Measurements from ENCODE around the gene MYO1E. TPM values are rescaled to one million over a fixed set of nuclear protein-coding genes. Genes with fewer than 3 reads are reported as not detected.

The MYO1E gene
- total and polyA plus RNA-seq, 7 donors: 20.6 to 92.2 (median 32.1) TPM

DNA sequence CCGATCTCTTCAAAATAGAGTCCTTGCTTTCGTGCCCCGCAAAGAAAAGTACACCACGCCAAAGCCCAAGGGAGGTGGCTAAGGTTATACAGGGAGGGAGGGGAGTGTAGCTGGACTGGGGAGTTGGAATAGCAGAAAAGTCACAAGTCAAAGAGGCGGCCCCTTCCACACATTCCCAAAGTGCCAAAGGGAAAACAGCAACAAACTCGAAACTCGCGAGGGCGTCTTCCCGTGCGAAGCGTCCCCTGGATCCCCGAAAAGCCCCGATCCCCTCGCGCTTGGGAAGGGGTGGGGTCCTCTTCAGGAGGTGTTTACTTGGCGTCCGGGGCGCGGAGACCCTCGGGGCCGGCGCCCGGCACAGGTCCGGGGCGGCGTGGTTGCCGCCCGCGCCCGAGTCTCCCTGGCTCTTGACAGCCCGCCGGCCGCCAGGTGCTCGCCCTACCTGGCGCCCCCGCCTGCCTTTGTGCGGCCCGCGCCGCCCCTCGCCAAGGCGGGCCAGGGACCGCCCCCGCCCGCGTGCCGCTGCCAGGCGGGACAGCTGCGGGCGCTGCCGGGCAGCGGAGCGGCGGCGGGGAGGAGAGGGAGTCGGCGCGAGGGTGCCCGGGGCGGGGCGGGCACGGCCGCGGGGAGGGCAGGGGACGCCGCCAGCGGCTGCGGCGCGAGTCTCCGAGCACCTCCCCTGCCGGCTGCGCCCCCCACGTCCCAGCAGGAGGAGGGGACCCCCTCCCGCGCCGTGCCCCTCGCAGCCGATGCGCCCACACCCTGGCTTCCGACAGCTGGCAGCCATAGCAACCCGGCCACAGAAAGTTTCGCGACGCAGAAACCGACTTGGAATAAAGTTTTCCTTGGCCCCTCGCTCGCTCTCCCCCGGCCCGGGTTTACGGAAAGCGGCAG, 966 bp downstream of the MYO1E start:
- Histone ChIP-seq H3K36me3 (no peaks in the 10 kb centered on the region), H3K4me1 (peaks cover 0 to 24% (median 13%) of the 10 kb centered on the region in 4 donors), H3K4me3 (peak overlapping the region; percentile 66 to 94 (median 87)), H3K27me3 (no peaks in the 10 kb centered on the region), H3K9me3 (no peaks in the 10 kb centered on the region), H3K27ac (peak overlapping the region; percentile 94 to 98 (median 97))
- no peak for TF ChIP-seq EP300 (IDR thresholded peaks at IDR 0.05)
- TF ChIP-seq, protein P1, sequence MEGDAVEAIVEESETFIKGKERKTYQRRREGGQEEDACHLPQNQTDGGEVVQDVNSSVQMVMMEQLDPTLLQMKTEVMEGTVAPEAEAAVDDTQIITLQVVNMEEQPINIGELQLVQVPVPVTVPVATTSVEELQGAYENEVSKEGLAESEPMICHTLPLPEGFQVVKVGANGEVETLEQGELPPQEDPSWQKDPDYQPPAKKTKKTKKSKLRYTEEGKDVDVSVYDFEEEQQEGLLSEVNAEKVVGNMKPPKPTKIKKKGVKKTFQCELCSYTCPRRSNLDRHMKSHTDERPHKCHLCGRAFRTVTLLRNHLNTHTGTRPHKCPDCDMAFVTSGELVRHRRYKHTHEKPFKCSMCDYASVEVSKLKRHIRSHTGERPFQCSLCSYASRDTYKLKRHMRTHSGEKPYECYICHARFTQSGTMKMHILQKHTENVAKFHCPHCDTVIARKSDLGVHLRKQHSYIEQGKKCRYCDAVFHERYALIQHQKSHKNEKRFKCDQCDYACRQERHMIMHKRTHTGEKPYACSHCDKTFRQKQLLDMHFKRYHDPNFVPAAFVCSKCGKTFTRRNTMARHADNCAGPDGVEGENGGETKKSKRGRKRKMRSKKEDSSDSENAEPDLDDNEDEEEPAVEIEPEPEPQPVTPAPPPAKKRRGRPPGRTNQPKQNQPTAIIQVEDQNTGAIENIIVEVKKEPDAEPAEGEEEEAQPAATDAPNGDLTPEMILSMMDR (IDR thresholded peaks at IDR 0.05): no peak
- no peak for TF ChIP-seq POLR2AphosphoS5 (IDR thresholded peaks at IDR 0.05)
- TF ChIP-seq POLR2A (IDR thresholded peaks at IDR 0.05): no peak
- 1 to 2% methylated on average over 93 of the region's 93 CpGs for WGBS, 2 donors
- peak; percentile 67 for DNase-seq
- intact Hi-C loops (cut with DNase I): loop anchor here (10.0 kb wide), 1 partner anchor 597 kb away; the partner anchor contains the start of gene MINDY2

DNA sequence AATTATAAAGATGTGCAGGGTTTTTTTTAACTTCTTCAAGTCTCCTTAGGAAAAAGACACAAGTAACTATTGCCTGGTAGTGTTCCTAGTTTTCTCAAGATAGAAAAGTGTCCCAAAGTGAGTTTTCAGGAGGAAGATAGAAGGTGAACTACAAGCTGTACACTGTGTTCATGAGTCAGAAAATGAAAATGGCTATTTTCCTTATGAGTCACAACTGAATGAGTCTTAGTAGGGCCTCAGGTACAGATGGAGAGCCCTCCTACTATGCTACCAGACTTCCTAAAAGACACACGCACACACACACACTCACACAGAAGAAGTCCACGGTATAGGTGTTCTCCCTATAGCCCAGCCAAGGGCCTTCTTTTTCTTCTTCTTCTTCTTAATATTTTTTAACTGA, 3.1 kb downstream of the MYO1E start:
- no peak for DNase-seq
- H3K27me3 ChIP-seq: no peaks in the 10 kb centered on the region
- no peak overlapping the region for H3K27ac ChIP-seq
- TF ChIP-seq EP300 (IDR thresholded peaks at IDR 0.05): no peak
- TF ChIP-seq POLR2AphosphoS5 (IDR thresholded peaks at IDR 0.05): no peak
- no peak for TF ChIP-seq POLR2A (IDR thresholded peaks at IDR 0.05)
- TF ChIP-seq, protein P1 (IDR thresholded peaks at IDR 0.05): no peak
- no peaks in the 10 kb centered on the region for H3K9me3 ChIP-seq
- no peaks in the 10 kb centered on the region for H3K36me3 ChIP-seq
- intact Hi-C loops (cut with DNase I): no loop called here
- H3K4me1 ChIP-seq: peaks cover 0 to 24% (median 10%) of the 10 kb centered on the region in 4 donors
- no peak overlapping the region for H3K4me3 ChIP-seq
- WGBS, 2 donors: 91 to 93% methylated on average over 2 of the region's 2 CpGs

DNA sequence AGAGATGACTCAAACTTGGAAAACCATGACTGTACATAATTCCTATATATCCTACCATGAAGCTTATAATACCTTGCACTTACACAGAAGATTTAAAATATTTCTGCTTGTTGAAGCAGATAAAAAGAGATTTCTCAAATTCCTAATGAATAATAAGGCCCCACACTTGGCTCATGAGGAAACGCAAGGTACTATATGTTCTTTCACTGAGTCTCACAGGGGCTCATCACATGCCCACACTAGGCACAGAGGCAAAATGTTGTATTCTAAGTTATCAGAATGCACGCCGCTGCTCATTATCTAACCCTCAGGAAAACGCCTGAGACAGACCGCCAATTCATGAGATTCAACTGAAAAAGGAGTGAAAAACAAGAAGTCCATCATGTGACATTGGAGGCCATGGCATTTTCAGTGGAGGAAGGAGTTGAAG, 5.6 kb downstream of the MYO1E start:
- Histone ChIP-seq H3K4me3 (no peak overlapping the region), H3K27ac (no peak overlapping the region), H3K9me3 (no peaks in the 10 kb centered on the region), H3K4me1 (peaks cover 0 to 18% (median 10%) of the 10 kb centered on the region in 4 donors), H3K27me3 (no peaks in the 10 kb centered on the region), H3K36me3 (no peaks in the 10 kb centered on the region)
- WGBS, 2 donors: 78 to 89% methylated on average over 5 of the region's 5 CpGs
- DNase-seq: no peak
- TF ChIP-seq EP300 (IDR thresholded peaks at IDR 0.05): no peak
- no peak for TF ChIP-seq POLR2A (IDR thresholded peaks at IDR 0.05)
- TF ChIP-seq POLR2AphosphoS5 (IDR thresholded peaks at IDR 0.05): no peak
- TF ChIP-seq, protein P1 (IDR thresholded peaks at IDR 0.05): no peak
- intact Hi-C loops (cut with DNase I): no loop called here

DNA sequence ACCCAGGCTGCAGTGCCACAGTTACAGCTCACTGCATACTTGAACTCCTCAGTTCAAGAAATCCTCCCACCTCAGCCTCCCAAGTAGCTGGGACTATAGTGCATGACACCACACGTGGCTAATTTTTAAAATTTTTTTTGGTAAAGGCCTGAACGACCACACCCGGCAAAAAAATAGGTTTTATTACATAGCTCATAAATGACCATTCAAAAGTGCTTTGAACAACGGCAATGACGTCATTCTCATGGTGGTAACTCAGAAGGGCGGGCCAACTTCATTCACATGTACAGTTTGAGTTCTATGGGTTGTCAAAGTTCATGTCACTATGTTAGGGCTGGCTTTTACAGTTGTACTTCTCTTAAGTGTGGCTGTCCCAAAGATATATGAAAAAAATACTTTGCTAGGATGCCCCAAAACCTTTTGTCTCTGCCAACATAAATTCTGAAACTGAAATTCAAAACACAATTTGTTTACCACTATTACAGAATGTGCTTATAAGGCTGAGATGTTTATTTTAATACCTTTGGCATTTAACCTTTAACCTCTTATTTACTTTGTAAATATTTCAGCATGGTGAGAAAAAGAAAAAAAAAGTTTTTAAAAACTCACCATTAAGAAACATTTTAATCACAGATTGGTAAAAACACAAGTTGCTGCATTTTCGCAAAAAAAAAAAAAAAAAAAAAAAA, 6.2 kb downstream of the MYO1E start:
- intact Hi-C loops (cut with DNase I): no loop called here
- Histone ChIP-seq H3K27ac (no peak overlapping the region), H3K4me1 (peaks cover 0 to 17% (median 10%) of the 10 kb centered on the region in 4 donors), H3K9me3 (no peaks in the 10 kb centered on the region), H3K36me3 (no peaks in the 10 kb centered on the region), H3K4me3 (no peak overlapping the region), H3K27me3 (no peaks in the 10 kb centered on the region)
- TF ChIP-seq POLR2AphosphoS5 (IDR thresholded peaks at IDR 0.05) (no peak), POLR2A (IDR thresholded peaks at IDR 0.05) (no peak), EP300 (IDR thresholded peaks at IDR 0.05) (no peak)
- TF ChIP-seq, protein P1 (IDR thresholded peaks at IDR 0.05): no peak
- 23 to 47% methylated on average over 7 of the region's 7 CpGs for WGBS, 2 donors
- DNase-seq: no peak

All from sigmoid colon (tissue), 7 donors.